GM19240 (cell line): ENCODE measurements around the gene GOLGA8N.

ENCODE experiments used
- DNase-seq: peaks from one replicate; pipeline ENCODE4 v3.0.0; 2011; ENCODE audit warnings: low spot score; ENCODE audit not compliant: insufficient read length

The GOLGA8N gene

GRCh38 chr15:32651229-32651837, 58.1 kb downstream of the GOLGA8N start:
- peak; percentile 55 for DNase-seq

GRCh38 chr15:32652178-32652577, 58.9 kb downstream of the GOLGA8N start:
- DNase-seq, result no peak

GRCh38 chr15:32656091-32656490, 62.8 kb downstream of the GOLGA8N start:
- no peak for DNase-seq

GRCh38 chr15:32656496-32656895, 63.2 kb downstream of the GOLGA8N start:
- DNase-seq, result no peak
